HG02885 (cell line): Measurements from ENCODE around the gene LSM14B.
"Not testable (repeated sequence)": the region's sequence is repeated elsewhere in the genome, so short reads cannot be mapped to it uniquely, and the experiment has no call there.

Source experiments
- ATAC-seq: cut with Tn5 transposase; IDR thresholded peaks from one replicate; pipeline ENCODE4 v1.9.1; 2021; ENCODE audit warnings: mild to moderate bottlenecking; ENCODE audit not compliant: unreplicated experiment, poor library complexity

Gene LSM14B

GRCh38 chr20:62111148-62111547, 11.1 kb upstream of the LSM14B start:
- no peak for ATAC-seq

GRCh38 chr20:62112368-62112767, 9.9 kb upstream of the LSM14B start:
- no peak for ATAC-seq

- no peak for ATAC-seq
Measured at GRCh38 chr20:62114894-62115293, 7.4 kb upstream of the LSM14B start.

- not testable (repeated sequence) for ATAC-seq
Measured at GRCh38 chr20:62115800-62116407, 6.4 kb upstream of the LSM14B start.

- no peak for ATAC-seq
Measured at GRCh38 chr20:62116558-62117361, 5.5 kb upstream of the LSM14B start.

- no peak for ATAC-seq
Measured at GRCh38 chr20:62117362-62117646, 5.0 kb upstream of the LSM14B start.

GRCh38 chr20:62117658-62118057, 4.6 kb upstream of the LSM14B start:
- ATAC-seq, result no peak

GRCh38 chr20:62118113-62119043, 3.9 kb upstream of the LSM14B start:
- ATAC-seq, result no peak

- ATAC-seq, result no peak
Measured at GRCh38 chr20:62119115-62119514, 3.2 kb upstream of the LSM14B start.

GRCh38 chr20:62119591-62120364, 2.5 kb upstream of the LSM14B start:
- ATAC-seq, result no peak

GRCh38 chr20:62120365-62120762, 1.9 kb upstream of the LSM14B start:
- ATAC-seq, result no peak

GRCh38 chr20:62120990-62121775, 1.1 kb upstream of the LSM14B start:
- ATAC-seq, result peak; percentile 7

GRCh38 chr20:62122654-62123449, 577 bp downstream of the LSM14B start:
- ATAC-seq, result peak; percentile 19

GRCh38 chr20:62123450-62124118, 1.3 kb downstream of the LSM14B start:
- ATAC-seq, result no peak

GRCh38 chr20:62126141-62126540, 3.9 kb downstream of the LSM14B start:
- ATAC-seq, result no peak

GRCh38 chr20:62127799-62128198, 5.5 kb downstream of the LSM14B start:
- no peak for ATAC-seq

GRCh38 chr20:62128502-62128901, 6.2 kb downstream of the LSM14B start:
- no peak for ATAC-seq
